GM10266 (cell line): ENCODE results near the gene NSDHL.

Experiments used
- DNase-seq: peaks from one replicate; pipeline ENCODE4 v3.0.0; 2012; ENCODE audit errors: extremely low spot score
- CTCF ChIP-seq: IDR thresholded peaks from 2 replicates; pipeline ENCODE4 v1.5.1; 2012; ENCODE audit warnings: mild to moderate bottlenecking, low read depth; ENCODE audit not compliant: control insufficient read depth, insufficient read depth; ENCODE audit errors: missing control alignments

The NSDHL gene

GRCh38 chrX:152817078-152817764 lies 13.6 kb upstream of the NSDHL start:
- peak; percentile 45 for TF ChIP-seq CTCF
- peak; percentile 6 for DNase-seq

GRCh38 chrX:152818356-152818755 lies 12.5 kb upstream of the NSDHL start:
- DNase-seq = no peak
- TF ChIP-seq CTCF = no peak

- no peak for DNase-seq
- no peak for TF ChIP-seq CTCF
Measured at GRCh38 chrX:152819266-152819665, 11.6 kb upstream of the NSDHL start.

- DNase-seq = no peak
- TF ChIP-seq CTCF = no peak
Measured at GRCh38 chrX:152819732-152820131, 11.1 kb upstream of the NSDHL start.

GRCh38 chrX:152821145-152821765 lies 9.6 kb upstream of the NSDHL start:
- DNase-seq = no peak

GRCh38 chrX:152822383-152823086 lies 8.3 kb upstream of the NSDHL start:
- DNase-seq = no peak
- TF ChIP-seq CTCF = no peak

More at GRCh38 chrX:152821145-152821765, 9.6 kb upstream of the NSDHL start:
- TF ChIP-seq CTCF = peak; percentile 37

- no peak for TF ChIP-seq CTCF
- no peak for DNase-seq
Measured at GRCh38 chrX:152823657-152824056, 7.2 kb upstream of the NSDHL start.
